NCI-H2029 (cell line): ENCODE measurements around the gene CCND1.
A peak's percentile ranks its signal among the peaks of the same experiment; 100 is the strongest.
"Not testable (repeated sequence)": the region's sequence is repeated elsewhere in the genome, so short reads cannot be mapped to it uniquely, and the experiment has no call there.

Experiments used
- DNase-seq: peaks from one replicate; lab custom pipeline; 2025; lab: John Stamatoyannopoulos, UW

CCND1 gene

DNA sequence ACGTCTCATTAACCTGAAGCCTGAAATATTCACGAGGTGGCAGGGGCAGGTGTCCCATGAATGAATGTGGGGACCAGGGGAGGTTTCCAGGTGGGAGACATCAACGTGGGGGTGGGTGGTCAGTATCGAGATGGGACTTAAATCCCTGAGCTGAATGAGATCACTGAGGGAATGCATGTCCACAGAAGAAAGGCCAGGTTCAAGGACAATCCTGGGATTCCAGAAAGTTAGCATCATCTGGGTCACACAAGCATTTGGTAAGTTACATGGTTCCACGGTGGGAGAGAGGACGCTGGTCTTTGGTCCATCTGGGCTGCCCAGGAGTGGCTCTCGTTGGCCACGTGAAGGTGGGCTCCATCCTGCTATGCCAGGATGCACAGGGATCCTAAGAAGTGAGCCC is 22.7 kb upstream of the CCND1 start:
- DNase-seq: no peak

DNA sequence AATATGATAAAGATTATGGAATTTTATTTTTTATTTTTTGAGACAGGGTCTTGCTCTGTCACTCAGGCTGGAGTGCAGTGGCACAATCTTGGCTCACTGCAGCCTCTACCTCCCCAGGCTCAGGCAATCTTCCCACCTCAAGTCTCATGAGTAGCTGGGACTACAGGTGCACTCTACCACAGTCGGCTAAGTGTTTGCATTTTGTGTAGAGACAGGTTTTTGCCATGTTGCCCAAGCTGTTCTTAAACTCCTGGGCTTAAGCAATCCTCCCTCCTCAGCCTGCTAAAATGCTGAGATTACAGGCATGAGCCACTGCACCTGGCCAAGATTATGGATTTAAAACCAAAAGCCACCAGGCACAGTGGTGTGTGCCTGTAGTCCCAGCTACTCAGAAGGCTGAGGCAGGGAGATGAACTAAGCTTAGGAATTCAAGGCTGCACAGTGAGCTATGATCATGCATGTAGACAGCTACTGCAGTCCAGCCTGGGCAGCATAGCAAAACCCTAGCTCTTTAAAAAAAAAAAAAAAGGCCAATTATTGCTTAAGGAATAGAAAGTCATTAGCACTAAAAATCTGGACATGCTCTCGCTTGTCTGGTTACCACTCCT is 20.2 kb upstream of the CCND1 start:
- DNase-seq: no peak

DNA sequence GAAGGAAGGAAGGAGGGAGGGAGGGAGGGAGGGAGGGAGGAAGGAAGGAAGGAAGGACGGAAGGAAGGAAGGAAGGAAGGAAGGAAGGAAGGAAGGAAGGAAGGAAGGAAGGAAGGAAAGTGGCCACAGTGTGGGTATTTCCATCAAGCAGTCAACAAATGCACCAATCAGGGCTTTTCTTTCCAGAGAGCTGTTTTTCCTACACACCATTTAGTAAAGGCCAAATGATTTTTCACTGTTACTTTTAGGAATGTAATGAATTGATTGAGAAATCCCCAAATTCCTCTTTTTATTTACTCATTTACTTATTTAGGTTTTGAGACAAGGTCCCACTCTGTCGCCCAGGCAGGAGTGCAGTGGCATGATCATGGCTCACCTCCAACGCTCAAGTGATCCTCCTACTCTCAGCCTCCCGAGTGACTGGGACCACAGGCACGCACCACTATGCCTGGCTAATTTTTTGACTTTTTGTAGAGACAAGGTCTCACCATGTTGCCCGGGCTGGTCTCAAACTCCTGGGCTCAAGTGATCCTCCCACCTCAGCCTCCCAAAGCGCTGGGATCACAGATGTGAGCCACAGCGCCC is 18.8 kb upstream of the CCND1 start:
- not testable (repeated sequence) for DNase-seq

DNA sequence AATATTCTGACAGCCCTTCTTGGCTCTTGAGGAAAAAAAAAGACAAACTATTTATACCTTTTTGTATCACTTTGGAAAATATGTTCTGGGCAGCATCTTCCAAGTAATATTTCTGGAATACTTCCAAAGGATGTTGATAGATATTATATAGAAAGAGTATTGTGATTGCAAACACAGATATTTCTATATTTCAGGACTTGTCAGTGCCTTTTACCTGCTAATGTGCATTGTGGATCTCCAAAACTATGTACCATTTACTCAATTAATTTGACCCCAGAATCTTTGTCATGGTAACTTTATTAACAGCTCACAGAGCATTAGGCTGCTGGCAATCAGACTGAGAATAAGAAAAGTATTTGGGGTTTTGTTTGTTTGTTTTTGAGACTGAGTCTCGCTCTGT is 16.7 kb upstream of the CCND1 start:
- DNase-seq: no peak

DNA sequence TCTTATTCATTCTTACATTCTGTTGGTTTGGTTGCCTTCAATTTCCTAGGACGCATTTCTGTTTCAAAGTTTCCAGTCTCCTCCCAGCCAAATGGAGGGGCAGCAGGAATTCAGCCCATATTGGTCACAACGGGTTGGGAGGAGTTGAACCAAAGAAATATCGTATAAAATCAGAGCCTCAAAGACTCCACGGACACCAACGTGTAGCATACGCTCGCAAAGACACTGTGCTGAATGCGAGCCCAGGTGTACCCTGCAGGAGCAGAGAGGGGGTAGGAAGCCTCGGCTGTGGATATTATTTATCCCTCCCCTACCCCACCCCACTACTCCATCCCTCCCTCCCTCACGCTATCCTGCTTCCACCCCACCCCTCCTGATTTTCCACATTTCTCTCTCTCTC is 15.5 kb upstream of the CCND1 start:
- no peak for DNase-seq

DNA sequence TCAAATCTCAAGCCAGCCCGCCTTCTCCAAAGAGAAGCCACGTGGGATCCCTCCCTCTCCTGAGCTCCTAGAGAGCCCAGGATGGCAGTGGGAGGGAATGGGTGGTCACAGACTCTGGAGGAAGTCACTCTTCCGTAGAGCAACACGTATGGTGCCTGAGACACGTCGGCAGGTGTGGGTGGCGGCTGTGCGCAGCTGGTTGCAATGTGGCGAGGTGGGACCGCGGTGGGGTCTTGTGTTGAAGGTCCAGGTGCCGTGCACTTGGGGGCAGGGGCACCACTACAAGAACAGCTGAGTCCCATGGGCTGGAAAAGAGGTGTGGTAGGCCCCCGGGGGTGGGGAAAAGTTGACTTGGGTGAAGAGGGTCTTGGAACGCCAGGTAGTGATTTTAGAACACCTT is 13.4 kb upstream of the CCND1 start:
- DNase-seq: no peak

DNA sequence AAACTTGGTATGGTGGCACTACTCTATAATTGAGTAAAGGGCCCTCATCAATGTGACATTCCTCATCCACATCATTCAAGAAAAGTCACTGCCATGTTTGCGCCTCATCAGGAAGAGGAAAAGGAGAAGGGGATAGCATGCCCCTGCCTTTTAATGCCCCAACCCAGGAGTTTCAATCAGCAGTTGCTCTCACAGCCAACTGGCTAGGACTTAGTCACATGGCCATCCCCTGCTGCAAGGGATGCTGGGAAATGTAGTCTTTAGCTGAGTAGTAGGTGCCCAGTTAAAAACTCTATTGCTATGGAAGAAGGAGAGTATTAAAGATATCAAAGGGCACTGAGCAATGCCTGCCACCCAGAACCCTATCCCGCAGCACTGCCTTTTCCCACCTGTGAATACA is 10.9 kb upstream of the CCND1 start:
- no peak for DNase-seq

DNA sequence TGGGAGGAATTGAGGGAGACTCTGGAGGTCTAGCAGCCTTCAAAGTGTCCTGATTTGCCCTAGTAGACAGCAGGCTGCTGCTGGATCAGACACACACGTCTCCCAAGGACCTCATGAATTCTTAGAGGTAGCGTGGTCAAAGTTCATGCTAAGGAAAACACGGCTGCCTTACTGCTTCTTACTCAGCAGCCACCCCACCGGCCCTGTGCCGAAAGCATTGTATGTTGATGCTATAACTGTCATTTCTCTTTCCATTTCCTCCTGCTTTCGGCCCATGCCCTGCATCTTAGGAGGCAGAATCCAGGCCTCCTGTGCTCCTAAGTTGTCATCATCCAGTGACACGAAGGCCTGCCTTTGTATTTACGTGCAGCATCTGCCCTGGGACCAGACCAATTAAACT is 10.5 kb upstream of the CCND1 start:
- no peak for DNase-seq

DNA sequence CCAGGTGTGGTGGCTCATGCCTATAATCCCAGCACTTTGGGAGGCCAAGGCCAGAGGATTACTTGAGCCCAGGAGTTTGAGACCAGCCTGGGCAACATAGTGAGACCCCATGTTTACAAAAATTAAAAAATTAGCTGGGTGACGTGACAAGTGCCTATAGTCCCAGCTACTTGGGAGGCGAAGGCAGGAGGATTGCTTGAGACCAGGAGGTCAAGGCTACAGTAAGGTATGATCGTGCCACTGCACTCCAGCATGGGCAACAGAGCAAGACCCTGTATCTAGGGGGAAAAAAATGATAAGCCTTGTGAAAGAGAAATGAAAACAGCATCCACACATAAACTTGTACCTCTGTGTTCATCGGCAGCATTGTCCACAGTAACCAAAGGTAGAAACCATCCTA is 8.1 kb upstream of the CCND1 start:
- no peak for DNase-seq

DNA sequence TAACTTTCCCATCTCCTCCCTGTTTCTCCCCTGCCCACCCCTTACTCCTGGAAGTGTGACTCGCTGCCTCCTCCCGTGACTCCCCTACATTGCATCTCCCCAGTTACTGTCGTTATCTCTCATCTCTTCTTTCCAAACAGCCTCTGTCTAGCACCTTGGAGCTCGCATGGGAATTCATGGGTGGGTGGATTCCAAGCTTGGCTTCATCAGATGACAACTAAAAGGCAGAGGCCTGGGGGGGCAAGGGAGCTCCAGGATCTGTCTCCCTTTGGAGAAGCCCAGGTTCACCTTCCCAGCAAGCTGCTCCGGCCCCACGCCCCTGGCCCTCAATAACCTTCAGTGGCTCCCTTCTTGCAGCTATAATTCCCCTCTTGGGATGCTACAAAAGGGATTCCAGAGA is 6.9 kb upstream of the CCND1 start:
- no peak for DNase-seq

DNA sequence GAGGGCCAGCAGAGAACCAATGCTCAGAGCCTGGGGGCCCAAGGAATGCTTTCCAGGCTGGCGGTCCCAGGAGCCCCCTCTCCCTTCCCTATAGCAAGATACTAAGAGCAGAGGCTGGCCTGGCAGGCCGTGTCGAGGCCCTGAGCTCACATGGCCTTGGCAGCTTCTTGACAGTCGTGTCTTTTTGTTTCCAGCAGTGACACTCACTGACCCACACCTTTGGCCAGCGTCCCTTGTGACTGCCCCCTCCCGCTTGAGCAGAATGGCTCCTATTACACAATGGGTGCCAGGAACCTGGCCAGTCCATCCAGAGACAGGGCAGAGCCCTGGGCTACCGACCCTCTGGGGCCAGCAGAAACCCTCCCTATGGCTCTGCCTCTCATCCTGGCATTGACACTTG is 6.4 kb upstream of the CCND1 start:
- DNase-seq: no peak

DNA sequence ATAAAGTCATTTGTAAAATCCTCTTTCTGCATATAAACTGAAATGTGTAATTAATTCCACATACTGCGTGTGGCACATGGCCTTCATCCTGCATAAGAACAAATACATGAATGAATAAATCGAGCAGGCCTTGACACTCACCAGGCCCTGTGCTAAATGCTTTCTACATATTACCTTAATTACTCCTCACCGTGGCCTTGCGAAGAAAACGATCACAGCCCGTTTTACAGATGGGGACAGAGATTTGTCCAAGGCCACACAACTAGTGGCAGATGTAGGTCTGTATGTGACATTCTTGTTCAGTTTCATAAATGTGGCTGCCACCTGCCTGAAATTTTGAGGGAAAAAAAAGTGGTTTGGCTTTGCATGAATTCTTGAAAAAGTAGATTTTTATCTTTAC is 5.8 kb upstream of the CCND1 start:
- DNase-seq: no peak

DNA sequence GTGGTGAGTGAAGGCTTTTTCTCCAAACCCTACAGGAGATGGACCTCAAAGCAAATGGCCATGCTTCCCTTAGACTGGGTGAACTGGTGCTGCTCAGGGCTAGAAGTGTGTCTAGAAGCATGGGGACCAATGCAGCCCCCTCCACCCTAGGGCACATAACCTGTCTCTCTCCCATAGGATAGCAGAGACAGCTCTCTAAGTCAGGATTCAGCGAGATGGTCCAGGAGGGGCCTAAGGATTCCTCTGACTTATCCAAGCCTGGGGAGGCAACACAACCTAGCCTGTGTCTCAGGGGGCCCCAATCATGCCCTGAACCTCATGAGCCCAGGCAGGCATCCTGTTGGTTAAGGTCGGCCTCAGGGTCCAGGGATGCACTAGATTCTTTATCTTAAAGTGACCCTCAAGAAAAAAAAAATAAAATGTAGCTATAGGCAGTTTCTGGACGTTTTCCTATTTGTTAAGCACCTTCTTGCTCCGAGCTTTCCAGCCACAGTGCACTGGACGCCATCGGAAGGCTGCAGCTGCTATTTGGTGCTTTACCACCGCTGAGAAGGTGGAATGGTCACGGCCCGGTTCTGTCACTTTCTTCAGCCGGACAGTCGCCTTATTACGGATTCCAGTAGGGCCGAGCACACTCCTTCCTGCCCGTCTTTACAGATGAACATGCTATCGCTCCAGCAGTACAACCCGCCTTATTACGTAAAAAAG is 5.0 kb upstream of the CCND1 start:
- no peak for DNase-seq

DNA sequence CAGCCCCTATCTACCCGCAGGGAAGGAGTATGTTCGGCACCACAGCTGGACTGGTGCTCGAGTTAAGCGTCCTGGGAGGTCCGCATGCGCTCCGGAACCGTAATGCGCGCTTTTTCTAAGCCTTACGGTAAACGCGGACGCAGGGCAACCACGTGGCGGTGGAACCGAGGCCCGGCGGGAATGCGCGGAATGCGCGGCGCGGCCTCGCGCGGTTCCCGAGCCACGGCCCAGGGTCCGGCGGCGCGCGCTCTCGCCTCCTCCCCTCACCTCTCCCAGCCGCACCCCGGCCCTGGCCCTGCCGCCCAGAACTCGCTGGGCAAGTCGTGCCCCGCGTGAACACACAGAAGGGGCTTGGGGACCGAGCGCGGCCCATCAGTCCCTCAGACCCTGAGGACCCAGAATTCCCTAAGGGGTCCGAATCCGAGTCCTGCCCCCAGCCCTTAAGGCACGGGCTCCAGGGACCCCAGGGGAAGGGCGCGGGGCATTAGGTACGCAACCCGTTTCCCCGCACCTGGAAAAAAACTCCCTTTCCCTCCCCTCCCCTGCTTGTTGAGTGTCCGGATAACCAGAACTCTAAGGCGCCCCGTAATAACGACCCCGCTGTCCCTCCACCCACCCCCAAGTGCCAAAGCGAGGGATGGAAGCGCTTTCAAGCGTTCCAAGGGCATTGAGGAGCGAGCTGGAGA is 4.3 kb upstream of the CCND1 start:
- DNase-seq: no peak

DNA sequence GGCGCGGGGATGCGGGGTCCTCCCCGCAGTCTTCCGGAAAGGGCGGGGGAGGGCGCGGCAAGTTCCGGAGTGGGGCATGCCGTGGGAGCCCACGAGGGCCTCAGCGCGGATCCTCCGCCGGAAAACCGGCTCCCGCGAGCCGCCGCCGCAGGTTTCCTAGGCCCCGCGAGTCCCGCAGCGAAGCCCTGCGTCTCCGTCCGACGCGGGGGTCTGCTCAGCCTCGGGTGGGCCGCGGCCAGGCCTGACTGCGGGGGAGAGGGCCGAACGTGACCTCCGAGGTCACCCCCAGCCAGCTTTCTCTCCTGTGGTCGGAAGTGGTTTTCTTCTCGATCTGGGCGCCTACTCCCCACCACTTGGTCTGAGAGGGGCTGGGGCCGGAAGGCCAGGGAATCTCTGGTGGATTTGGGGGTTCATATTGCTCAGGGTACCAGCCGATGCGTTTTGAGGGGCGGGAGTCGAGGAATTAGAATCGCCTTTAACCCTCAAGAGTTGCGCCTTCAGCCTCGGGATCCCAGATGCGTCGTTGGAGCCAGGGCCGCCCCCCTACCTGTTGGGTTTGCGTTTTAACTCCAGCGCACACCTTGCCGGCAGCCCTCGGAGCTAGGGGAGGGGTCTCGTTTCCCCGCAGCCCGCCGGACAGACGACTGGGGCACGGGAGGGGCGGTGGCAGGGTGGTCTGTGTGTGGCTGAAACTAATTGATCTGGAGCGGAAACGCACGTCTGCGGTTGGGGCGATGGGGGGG is 3.6 kb upstream of the CCND1 start:
- DNase-seq: no peak

DNA sequence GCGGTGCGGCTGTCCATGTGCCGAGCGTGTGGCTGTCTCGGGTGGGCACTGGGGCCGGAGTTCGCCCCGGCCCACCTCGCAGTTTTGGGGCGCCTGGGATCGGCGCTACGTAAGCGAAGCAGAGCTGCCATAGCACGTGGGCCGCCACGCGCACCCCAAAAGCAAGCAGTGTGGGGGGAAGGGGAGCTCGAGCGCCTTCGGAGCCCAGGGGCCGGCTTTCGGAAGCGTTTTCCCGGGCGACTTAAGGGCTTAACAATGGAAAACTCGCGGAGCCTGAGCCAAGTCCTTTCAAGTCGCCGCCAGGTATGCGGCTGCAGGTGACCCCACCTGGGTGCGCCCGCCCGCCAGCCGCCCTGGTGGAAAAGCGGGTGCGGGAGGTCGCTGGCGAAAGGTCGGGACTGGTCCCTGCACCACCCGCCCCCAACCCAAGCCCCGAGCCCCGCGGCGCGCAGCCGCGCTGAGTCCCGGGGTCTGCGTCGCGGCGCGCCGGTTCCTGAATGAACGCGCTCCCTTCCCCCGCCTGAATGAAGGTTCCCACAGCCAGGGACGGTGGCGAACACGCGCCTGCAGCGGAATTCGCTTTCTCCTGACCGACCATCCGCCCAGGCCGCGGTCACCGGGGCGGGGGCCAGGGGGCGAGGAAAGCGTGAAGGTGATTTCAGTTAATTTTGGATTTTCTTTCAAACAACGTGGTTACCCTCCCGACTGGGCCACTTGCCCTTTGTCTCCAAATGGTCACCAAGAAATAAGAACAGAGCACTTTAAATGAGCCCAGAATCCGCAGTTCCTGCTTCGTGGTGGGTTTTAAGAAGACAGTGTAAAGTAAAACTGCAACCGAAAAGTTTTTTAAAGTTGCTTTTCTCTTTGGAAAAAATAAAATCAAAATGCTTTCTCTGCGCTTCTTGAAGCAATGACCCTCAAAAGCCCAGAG is 2.8 kb upstream of the CCND1 start:
- no peak for DNase-seq

DNA sequence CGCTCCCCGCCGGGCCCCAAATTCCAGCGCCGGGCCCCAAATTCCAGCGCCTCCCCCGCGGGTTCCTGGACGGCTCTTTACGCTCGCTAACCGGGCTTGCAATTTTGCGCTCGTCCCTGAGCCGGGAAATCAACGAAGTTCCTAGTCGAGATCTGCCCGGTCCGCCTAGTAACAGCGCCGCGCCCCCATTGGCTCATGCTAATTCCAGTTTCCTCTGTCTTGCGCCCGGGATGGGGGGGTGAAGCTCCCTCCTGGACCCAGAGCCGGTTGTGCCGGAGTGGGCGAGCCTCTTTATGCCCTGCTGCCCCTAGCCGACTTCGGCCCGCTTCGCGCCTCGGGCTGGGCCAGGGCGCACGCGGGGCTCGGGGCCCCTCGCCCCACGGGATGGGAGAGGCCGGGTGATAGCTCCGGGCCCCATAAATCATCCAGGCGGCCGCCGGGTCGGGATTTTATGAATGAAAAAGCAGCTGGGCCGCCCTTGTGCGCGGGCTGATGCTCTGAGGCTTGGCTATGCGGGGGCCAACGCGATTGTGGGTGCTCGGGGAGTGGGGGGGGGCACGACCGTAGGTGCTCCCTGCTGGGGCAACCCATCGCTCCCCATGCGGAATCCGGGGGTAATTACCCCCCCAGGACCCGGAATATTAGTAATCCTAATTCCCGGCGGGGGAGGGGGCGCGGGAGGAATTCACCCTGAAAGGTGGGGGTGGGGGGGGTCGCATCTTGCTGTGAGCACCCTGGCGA is 1.8 kb upstream of the CCND1 start:
- peak; percentile 72 for DNase-seq

DNA sequence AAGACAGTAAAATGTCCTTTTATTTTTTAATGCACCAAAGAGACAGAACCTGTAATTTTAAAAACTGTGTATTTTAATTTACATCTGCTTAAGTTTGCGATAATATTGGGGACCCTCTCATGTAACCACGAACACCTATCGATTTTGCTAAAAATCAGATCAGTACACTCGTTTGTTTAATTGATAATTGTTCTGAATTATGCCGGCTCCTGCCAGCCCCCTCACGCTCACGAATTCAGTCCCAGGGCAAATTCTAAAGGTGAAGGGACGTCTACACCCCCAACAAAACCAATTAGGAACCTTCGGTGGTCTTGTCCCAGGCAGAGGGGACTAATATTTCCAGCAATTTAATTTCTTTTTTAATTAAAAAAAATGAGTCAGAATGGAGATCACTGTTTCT is 1.1 kb upstream of the CCND1 start:
- no peak for DNase-seq

DNA sequence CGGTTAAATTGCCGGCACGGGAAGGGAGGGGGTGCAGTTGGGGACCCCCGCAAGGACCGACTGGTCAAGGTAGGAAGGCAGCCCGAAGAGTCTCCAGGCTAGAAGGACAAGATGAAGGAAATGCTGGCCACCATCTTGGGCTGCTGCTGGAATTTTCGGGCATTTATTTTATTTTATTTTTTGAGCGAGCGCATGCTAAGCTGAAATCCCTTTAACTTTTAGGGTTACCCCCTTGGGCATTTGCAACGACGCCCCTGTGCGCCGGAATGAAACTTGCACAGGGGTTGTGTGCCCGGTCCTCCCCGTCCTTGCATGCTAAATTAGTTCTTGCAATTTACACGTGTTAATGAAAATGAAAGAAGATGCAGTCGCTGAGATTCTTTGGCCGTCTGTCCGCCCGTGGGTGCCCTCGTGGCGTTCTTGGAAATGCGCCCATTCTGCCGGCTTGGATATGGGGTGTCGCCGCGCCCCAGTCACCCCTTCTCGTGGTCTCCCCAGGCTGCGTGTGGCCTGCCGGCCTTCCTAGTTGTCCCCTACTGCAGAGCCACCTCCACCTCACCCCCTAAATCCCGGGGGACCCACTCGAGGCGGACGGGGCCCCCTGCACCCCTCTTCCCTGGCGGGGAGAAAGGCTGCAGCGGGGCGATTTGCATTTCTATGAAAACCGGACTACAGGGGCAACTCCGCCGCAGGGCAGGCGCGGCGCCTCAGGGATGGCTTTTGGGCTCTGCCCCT is 529 bp upstream of the CCND1 start:
- no peak for DNase-seq
